DOHH2 (cell line): ENCODE data around the gene CCNC.

ENCODE experiments used
- CTCF ChIP-seq: fragments of 200-600 bp; sonication (generic); IDR thresholded peaks from one replicate; pipeline ENCODE4 v1.5.1; 2014; ENCODE audit warnings: antibody characterized with exemption, mild to moderate bottlenecking, low read depth, low read length; ENCODE audit not compliant: poor library complexity, severe bottlenecking
- EZH2phosphoT487 ChIP-seq: fragments of 200-600 bp; sonication (generic); IDR thresholded peaks from 2 replicates; pipeline ENCODE4 v1.6.1; 2017; ENCODE audit warnings: borderline replicate concordance, mild to moderate bottlenecking, antibody characterized with exemption, low read length, moderate library complexity, mixed read lengths

DNA sequence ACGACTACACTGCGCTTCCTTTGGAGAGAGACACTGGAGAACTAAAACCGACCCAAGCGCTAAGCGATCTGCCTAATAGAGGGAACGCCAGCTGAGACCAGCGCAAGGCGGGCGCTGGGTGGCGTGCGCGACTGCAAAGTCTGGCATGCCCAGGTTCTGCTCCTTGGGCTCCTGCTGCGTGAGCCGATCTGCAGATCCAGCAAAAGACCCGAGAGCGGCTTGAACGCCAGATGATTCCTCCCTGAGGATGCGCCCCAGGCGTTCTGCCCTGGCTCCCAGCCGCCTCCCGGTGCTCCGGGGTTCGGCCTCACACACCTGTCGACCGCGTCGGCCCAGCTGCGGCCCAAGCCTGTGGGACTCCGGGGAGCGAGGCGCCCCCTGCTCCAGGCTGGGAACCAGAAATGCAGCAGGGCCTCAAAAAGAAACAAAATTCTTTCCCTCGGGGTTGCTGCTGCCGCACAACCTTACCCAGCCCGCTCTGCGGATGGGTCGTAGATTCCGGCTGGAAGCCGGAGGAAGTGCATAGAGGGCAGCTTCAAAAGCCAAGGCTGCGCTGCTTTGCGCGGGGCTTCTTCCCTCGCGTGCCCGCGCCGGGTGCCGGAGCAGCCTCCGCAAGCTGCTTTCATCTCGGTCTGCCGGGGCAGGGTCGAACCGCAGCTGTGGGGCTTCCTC, 20.3 kb upstream of the CCNC start:
- peak; percentile 39 for TF ChIP-seq CTCF
- TF ChIP-seq EZH2phosphoT487, result peak; percentile 49; the same call in 1 of the 2 replicates
